Heart right ventricle (tissue), 16 donors: Measurements from ENCODE around the gene SNRNP48. TPM values are rescaled to one million over a fixed set of nuclear protein-coding genes. Genes with fewer than 3 reads are reported as not detected.

ENCODE experiments used
- ATAC-seq, 8 donors: fragments of 200-7000 bp; cut with Tn5 transposase; one replicate each; pipeline ENCODE4 v1.9.1; 2020; ENCODE audit warnings: mild to moderate bottlenecking in 8 of 8, moderate library complexity in 8 of 8, moderate number of reproducible peaks in 1 of 8
- DNase-seq, 2 donors: peaks; one replicate each; pipeline ENCODE4 v3.0.0-alpha.2; 2020
- H3K27ac ChIP-seq, 10 donors: fragments of 200-600 bp; sonication (generic) in 2 of 10; one replicate each; pipeline versions ENCODE4 v1.5.0 to v1.8.0; 2020 to 2022; ENCODE audit warnings: mild to moderate bottlenecking in 3 of 10
- H3K27me3 ChIP-seq, 7 donors: fragments of 200-600 bp; one replicate each; pipeline ENCODE4 v1.8.0; 2021 to 2022; ENCODE audit warnings: mild to moderate bottlenecking in 2 of 7
- H3K36me3 ChIP-seq, 9 donors: fragments of 200-600 bp; sonication (generic) in 1 of 9; one replicate each; pipeline versions ENCODE4 v1.5.0 to v1.8.0; 2020 to 2022; ENCODE audit warnings: mild to moderate bottlenecking in 2 of 9
- H3K4me1 ChIP-seq, 9 donors: fragments of 200-600 bp; sonication (generic) in 1 of 9; one replicate each; pipeline versions ENCODE4 v1.5.0 to v1.8.0; 2020 to 2022; ENCODE audit warnings: mild to moderate bottlenecking in 4 of 9
- H3K4me3 ChIP-seq, 10 donors: fragments of 200-600 bp; sonication (generic) in 2 of 10; one replicate each; pipeline versions ENCODE4 v1.5.0 to v1.8.0; 2020 to 2022; ENCODE audit warnings: mild to moderate bottlenecking in 7 of 10, moderate library complexity in 2 of 10
- H3K9me3 ChIP-seq, 11 donors: fragments of 200-600 bp in 10 of 11; sonication (generic) in 2 of 11; one replicate each; pipeline versions ENCODE4 v1.5.0 to v1.8.0; 2013 to 2022; ENCODE audit warnings: mild to moderate bottlenecking in 2 of 11, control low read depth in 1 of 11, moderate library complexity in 1 of 11
- WGBS, 2 donors: extraction: QIAGEN DNeasy Blood & Tissue Kit; methylation state at CpG; one replicate each; pipeline ENCODE4 v1.1.7; 2013; ENCODE audit warnings: inconsistent platforms in 1 of 2; 5-methylcytosine and 5-hydroxymethylcytosine counted together
- intact Hi-C, 10 donors: fragments of 100-400 bp; cut with DNase I; formaldehyde crosslinking; loops; one replicate each; pipeline versions ENCODE4 v1.11.1 to v1.14.2; 2022
- polyA plus RNA-seq, 2 donors: library from polyadenylated mRNA; stranded (reverse); fragments of 200-250 nt; gene quantifications; one replicate each; pipeline ENCODE4 v1.2.3, GENCODE V29; 2013
- total RNA-seq, 10 donors: library from RNA; stranded (reverse); fragmentation: NEBNext Ultra II Directional in 3 of 10; extraction: Animal tissue kit (Norgen Biotek cat#: 25700) in 3 of 10; gene quantifications; one replicate each; pipeline versions ENCODE4 v1.2.1 to v1.2.4, GENCODE V29; 2021 to 2023
- TF ChIP-seq, protein P1 (sequence below), 9 donors: fragments of 200-600 bp; sonication (generic) in 2 of 9; IDR thresholded peaks; one replicate each; pipeline versions ENCODE4 v1.5.0 to v1.8.0; 2021 to 2022; ENCODE audit warnings: antibody characterized with exemption in 9 of 9, mild to moderate bottlenecking in 5 of 9, moderate library complexity in 1 of 9
- donor health status: Arrhythmogenic right ventricular cardiomyopathy.
- donor health status: ischemic (EF 13 %, LVEDD 7.1; RV severe dilation, severe dysfunction).
- donor health status: healthy with polysubstance abuse.
- donor health status: DM: no; HTN: yes; CAD: no.
- donor health status: DM: no; HTN: no; CAD: no.
- donor health status: ischemic (EF 25% LVEDD 6.9; RV normal size, moderate dysfunction).
- donor health status: ischemic (EF 25% LVEDD 5.7; RV mildly dilated, moderate dysfunction).
- donor health status: healthy.
- donor health status: DM: yes; HTN: yes; CAD: no.
- donor health status: Ischemic cardiomyopathy.
- donor health status: ischemic (EF 35%, LVEDD 5.7; RV mildly dilated, moderate dysfunction).
- donor health status: nonischemic (EF 11% LVEDD 7.7; RV severe dilation, severe dysfunction).
- donor health status: DM: yes; HTN: yes; CAD: no.
- donor health status: PGD.
- donor health status: ischemic (EF 29% LVEDD 5.4; RV normal size, mild dysfunction).
- donor health status: nonischemic (EF 23%, LVEDD 6.1; RV moderate dilation, normal function).

Gene SNRNP48
- total and polyA plus RNA-seq, 12 donors, result 9.1 to 21.1 (median 13.1) TPM

DNA sequence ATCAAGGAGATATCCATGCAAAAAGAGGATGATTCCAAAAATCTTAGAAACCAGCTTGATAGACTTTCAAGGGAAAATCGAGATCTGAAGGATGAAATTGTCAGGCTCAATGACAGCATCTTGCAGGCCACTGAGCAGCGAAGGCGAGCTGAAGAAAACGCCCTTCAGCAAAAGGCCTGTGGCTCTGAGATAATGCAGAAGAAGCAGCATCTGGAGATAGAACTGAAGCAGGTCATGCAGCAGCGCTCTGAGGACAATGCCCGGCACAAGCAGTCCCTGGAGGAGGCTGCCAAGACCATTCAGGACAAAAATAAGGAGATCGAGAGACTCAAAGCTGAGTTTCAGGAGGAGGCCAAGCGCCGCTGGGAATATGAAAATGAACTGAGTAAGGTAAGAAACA is 10.1 kb upstream of the SNRNP48 start:
- intact Hi-C loops, result loop anchor here in 2 of 10 donors (10.0 kb wide), 2 partner anchors 155 to 175 kb away; no protein-coding TSS in a partner anchor
- WGBS, 2 donors, result 92 to 95% methylated on average over 9 of the region's 9 CpGs
- no peak for ATAC-seq
- Histone ChIP-seq H3K27me3 (peaks cover 0 to 18% (median 6%) of the 10 kb centered on the region in 7 donors), H3K9me3 (no peaks in the 10 kb centered on the region), H3K4me3 (no peak overlapping the region), H3K36me3 (peaks cover 0 to 94% (median 0%) of the 10 kb centered on the region in 9 donors), H3K4me1 (no peaks in the 10 kb centered on the region), H3K27ac (no peak overlapping the region)
- DNase-seq, result no peak
- TF ChIP-seq, protein P1, sequence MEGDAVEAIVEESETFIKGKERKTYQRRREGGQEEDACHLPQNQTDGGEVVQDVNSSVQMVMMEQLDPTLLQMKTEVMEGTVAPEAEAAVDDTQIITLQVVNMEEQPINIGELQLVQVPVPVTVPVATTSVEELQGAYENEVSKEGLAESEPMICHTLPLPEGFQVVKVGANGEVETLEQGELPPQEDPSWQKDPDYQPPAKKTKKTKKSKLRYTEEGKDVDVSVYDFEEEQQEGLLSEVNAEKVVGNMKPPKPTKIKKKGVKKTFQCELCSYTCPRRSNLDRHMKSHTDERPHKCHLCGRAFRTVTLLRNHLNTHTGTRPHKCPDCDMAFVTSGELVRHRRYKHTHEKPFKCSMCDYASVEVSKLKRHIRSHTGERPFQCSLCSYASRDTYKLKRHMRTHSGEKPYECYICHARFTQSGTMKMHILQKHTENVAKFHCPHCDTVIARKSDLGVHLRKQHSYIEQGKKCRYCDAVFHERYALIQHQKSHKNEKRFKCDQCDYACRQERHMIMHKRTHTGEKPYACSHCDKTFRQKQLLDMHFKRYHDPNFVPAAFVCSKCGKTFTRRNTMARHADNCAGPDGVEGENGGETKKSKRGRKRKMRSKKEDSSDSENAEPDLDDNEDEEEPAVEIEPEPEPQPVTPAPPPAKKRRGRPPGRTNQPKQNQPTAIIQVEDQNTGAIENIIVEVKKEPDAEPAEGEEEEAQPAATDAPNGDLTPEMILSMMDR (IDR thresholded peaks at IDR 0.05), result no peak

GRCh38 chr6:7580537-7580926 is 9.5 kb upstream of the SNRNP48 start:
- Histone ChIP-seq H3K36me3 (peaks cover 0 to 94% (median 0%) of the 10 kb centered on the region in 9 donors), H3K4me1 (no peaks in the 10 kb centered on the region), H3K9me3 (no peaks in the 10 kb centered on the region), H3K4me3 (no peak overlapping the region), H3K27ac (no peak overlapping the region), H3K27me3 (peaks cover 0 to 18% (median 6%) of the 10 kb centered on the region in 7 donors)
- intact Hi-C loops, result loop anchor here in 2 of 10 donors (10.0 kb wide), 2 partner anchors 156 to 176 kb away; no protein-coding TSS in a partner anchor
- TF ChIP-seq, protein P1 (IDR thresholded peaks at IDR 0.05), result no peak
- peak in 1 of 8 donors; percentile 17 for ATAC-seq
- no peak for DNase-seq
- 84% methylated on average over 13 of the region's 13 CpGs for WGBS, 2 donors

- intact Hi-C loops, result loop anchor here in 2 of 10 donors (10.0 kb wide), 2 partner anchors 156 to 176 kb away; no protein-coding TSS in a partner anchor
- Histone ChIP-seq H3K27me3 (peaks cover 0 to 18% (median 6%) of the 10 kb centered on the region in 7 donors), H3K36me3 (peaks cover 0 to 90% (median 0%) of the 10 kb centered on the region in 9 donors), H3K4me3 (no peak overlapping the region), H3K9me3 (no peaks in the 10 kb centered on the region), H3K4me1 (no peaks in the 10 kb centered on the region), H3K27ac (no peak overlapping the region)
- TF ChIP-seq, protein P1 (IDR thresholded peaks at IDR 0.05), result no peak
- ATAC-seq (no peak), DNase-seq (no peak)
- 81 to 85% methylated on average over 14 of the region's 14 CpGs for whole genome bisulfite sequencing, 2 donors
These were observed 8.9 kb upstream of the SNRNP48 start for GRCh38 chr6:7580927-7581618.

DNA sequence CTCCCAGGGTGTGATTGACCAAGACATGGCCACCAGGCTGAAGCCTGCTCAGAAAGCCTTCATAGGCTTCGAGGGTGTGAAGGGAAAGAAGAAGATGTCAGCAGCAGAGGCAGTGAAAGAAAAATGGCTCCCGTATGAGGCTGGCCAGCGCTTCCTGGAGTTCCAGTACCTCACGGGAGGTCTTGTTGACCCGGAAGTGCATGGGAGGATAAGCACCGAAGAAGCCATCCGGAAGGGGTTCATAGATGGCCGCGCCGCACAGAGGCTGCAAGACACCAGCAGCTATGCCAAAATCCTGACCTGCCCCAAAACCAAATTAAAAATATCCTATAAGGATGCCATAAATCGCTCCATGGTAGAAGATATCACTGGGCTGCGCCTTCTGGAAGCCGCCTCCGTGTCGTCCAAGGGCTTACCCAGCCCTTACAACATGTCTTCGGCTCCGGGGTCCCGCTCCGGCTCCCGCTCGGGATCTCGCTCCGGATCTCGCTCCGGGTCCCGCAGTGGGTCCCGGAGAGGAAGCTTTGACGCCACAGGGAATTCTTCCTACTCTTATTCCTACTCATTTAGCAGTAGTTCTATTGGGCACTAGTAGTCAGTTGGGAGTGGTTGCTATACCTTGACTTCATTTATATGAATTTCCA is 4.6 kb upstream of the SNRNP48 start:
- ATAC-seq, result no peak
- Histone ChIP-seq H3K4me3 (no peak overlapping the region), H3K27me3 (no peaks in the 10 kb centered on the region), H3K4me1 (peaks cover 0 to 13% (median 8%) of the 10 kb centered on the region in 9 donors), H3K27ac (no peak overlapping the region), H3K36me3 (peaks cover 0 to 54% (median 0%) of the 10 kb centered on the region in 9 donors), H3K9me3 (no peaks in the 10 kb centered on the region)
- intact Hi-C loops, result loop anchor here in 2 of 10 donors (10.0 kb wide), 2 partner anchors 161 to 181 kb away; no protein-coding TSS in a partner anchor
- no peak for DNase-seq
- 97% methylated on average over 28 of the region's 28 CpGs for whole genome bisulfite sequencing, 2 donors
- TF ChIP-seq, protein P1 (IDR thresholded peaks at IDR 0.05), result no peak
